K562 (cell line): Measurements from ENCODE around the gene SMC3. TPM values are rescaled to one million over a fixed set of nuclear protein-coding genes. Genes with fewer than 3 reads are reported as not detected.

Source experiments
- ATAC-seq: fragments of 200-7000 bp; cut with Tn5 transposase; 3 replicates; pipeline ENCODE4 v1.9.1; 2020; ENCODE audit warnings: moderate library complexity
- BruUV-seq: library from RNA; stranded (reverse); fragments of 400-500 nt; replicated peaks from 2 replicates; lab custom pipeline; 2021; lab: Mats Ljungman, UMichigan
- CTCF ChIA-PET: fragments of 300-600 bp; formaldehyde crosslinking; extraction: SDS; loops from one replicate; lab custom pipeline; 2021; ENCODE audit warnings: low intra/inter-chr PET ratio; lab: Yijun Ruan, JAX
- POLR2A ChIA-PET: fragments of 300-600, 350-650 bp; sonication (Branson Sonifier 250); formaldehyde crosslinking; extraction: SDS; loops from one replicate; lab custom pipeline; 2021; ENCODE audit warnings: antibody characterized with exemption, inconsistent platforms; lab: Yijun Ruan, JAX
- DNase-seq, 4 experiments: peaks; one replicate each; pipeline versions ENCODE4 v3.0.0 to v3.0.0-alpha.2; 2011 to 2018; ENCODE audit warnings: low spot score in 3 of 4, mixed read lengths in 3 of 4; ENCODE audit errors: extremely low read depth in 1 of 4
- FAIRE-seq: peaks from 2 replicates; lab custom pipeline; 2011; peaks lifted over from hg19 to GRCh38; lab: Jason Lieb, UNC
- H2AFZ ChIP-seq: 2 replicates; pipeline ENCODE4 v1.6.0; 2011; ENCODE audit warnings: low read depth, low read length, control low read depth, inconsistent platforms
- H3K27ac ChIP-seq: fragments of 200-600 bp; 3 replicates; pipeline ENCODE4 v1.8.0; 2011; ENCODE audit warnings: low read depth, mild to moderate bottlenecking, control low read depth, inconsistent platforms, low read length, moderate library complexity, mixed read lengths; ENCODE audit errors: extremely low read depth
- H3K27me3 ChIP-seq, 2 experiments: fragments of 300-600 bp in 1 of 2; 2 replicates in 1 of 2; 3 replicates in 1 of 2; pipeline versions ENCODE4 v1.6.0 to v1.8.0; 2011; ENCODE audit warnings: inconsistent platforms in 2 of 2, low read length in 2 of 2, mild to moderate bottlenecking in 1 of 2, mixed read lengths in 1 of 2, moderate library complexity in 1 of 2; ENCODE audit not compliant: control insufficient read depth in 2 of 2, insufficient read depth in 2 of 2
- H3K36me3 ChIP-seq: fragments of 300-600 bp; 3 replicates; pipeline ENCODE4 v1.8.0; 2011; ENCODE audit warnings: mild to moderate bottlenecking, low read length, inconsistent platforms; ENCODE audit not compliant: control insufficient read depth, insufficient read depth
- H3K4me1 ChIP-seq, 2 experiments: fragments of 200-600 bp in 1 of 2; replicated peaks in 1 of 2; 2 replicates in 1 of 2; 3 replicates in 1 of 2; pipeline versions ENCODE4 v1.5.1 to v1.8.0; 2011; ENCODE audit warnings: inconsistent platforms in 2 of 2, low read length in 2 of 2, mild to moderate bottlenecking in 1 of 2, mixed read lengths in 1 of 2, moderate library complexity in 1 of 2; ENCODE audit not compliant: control insufficient read depth in 2 of 2, insufficient read depth in 2 of 2
- H3K4me2 ChIP-seq: 2 replicates; pipeline ENCODE4 v1.6.1; 2011; ENCODE audit warnings: low read length, control low read depth, inconsistent platforms, mixed read lengths; ENCODE audit not compliant: insufficient read depth
- H3K4me3 ChIP-seq: fragments of 200-600 bp; sonication (generic), shearing (Covaris generic); 2 replicates; pipeline ENCODE4 v1.5.1; 2016; ENCODE audit warnings: control low read depth, inconsistent platforms
- H3K79me2 ChIP-seq: fragments of 200-600 bp; 3 replicates; pipeline ENCODE4 v1.8.0; 2011; ENCODE audit warnings: low read length, inconsistent platforms; ENCODE audit not compliant: control insufficient read depth, insufficient read depth
- H3K9ac ChIP-seq, 2 experiments: 2 replicates each; pipeline versions ENCODE4 v1.6.0 to v1.6.1; 2011; ENCODE audit warnings: low read depth in 2 of 2, low read length in 2 of 2, control low read depth in 1 of 2, inconsistent platforms in 1 of 2, mild to moderate bottlenecking in 1 of 2, mixed read lengths in 1 of 2; ENCODE audit not compliant: insufficient read depth in 1 of 2
- H3K9me1 ChIP-seq: one replicate; pipeline ENCODE4 v1.6.0; 2011; ENCODE audit warnings: inconsistent platforms, mild to moderate bottlenecking, low read length, moderate library complexity; ENCODE audit not compliant: control insufficient read depth, insufficient read depth
- H3K9me3 ChIP-seq: replicated peaks from 2 replicates; pipeline ENCODE4 v1.5.1; 2011; ENCODE audit warnings: low read depth, low read length, inconsistent platforms; ENCODE audit not compliant: control insufficient read depth, insufficient read depth
- H4K20me1 ChIP-seq: replicated peaks from 2 replicates; pipeline ENCODE4 v1.6.1; 2011; ENCODE audit warnings: low read length, inconsistent platforms, mixed read lengths; ENCODE audit not compliant: control insufficient read depth, insufficient read depth
- AFF4 ChIP-seq: sonication (generic); formaldehyde crosslinking; IDR thresholded peaks from 2 replicates; pipeline ENCODE4 v1.8.0; 2023; ENCODE audit warnings: mild to moderate bottlenecking, missing genetic modification reagents
- CHD2 ChIP-seq: IDR thresholded peaks from 2 replicates; pipeline ENCODE4 v1.6.1; 2011; ENCODE audit warnings: low read depth, low read length
- ETS2 ChIP-seq: IDR thresholded peaks from 2 replicates; pipeline ENCODE4 v1.6.1; 2016; ENCODE audit warnings: borderline replicate concordance, missing genetic modification characterization, mild to moderate bottlenecking, moderate library complexity, missing compliant biosample characterization; ENCODE audit not compliant: poor library complexity, severe bottlenecking
- GABPB2 ChIP-seq: fragments of 250-450 bp; sonication (Bioruptor Pico); conservative IDR thresholded peaks from 2 replicates; pipeline ENCODE4 v1.5.1; 2021; ENCODE audit warnings: mild to moderate bottlenecking
- NFIC ChIP-seq: fragments of 450-650 bp; IDR thresholded peaks from 2 replicates; pipeline ENCODE4 v1.6.1; 2017; ENCODE audit warnings: mild to moderate bottlenecking, inconsistent platforms
- PHF8 ChIP-seq: fragments of 200-600 bp; sonication (generic); IDR thresholded peaks from 2 replicates; pipeline ENCODE4 v1.6.1; 2012; ENCODE audit warnings: mixed run types, mild to moderate bottlenecking, inconsistent platforms, low read length, moderate library complexity, borderline replicate concordance
- SREBF1 ChIP-seq: fragments of 150-350 bp; IDR thresholded peaks from 2 replicates; pipeline ENCODE4 v1.6.1; 2014; ENCODE audit warnings: antibody characterized with exemption, low read depth, low read length, borderline replicate concordance
- TAF7 ChIP-seq: fragments of 450-650 bp; IDR thresholded peaks from 2 replicates; pipeline ENCODE4 v1.6.1; 2016; ENCODE audit warnings: missing genetic modification characterization, missing compliant biosample characterization
- ZNF589 ChIP-seq: fragments of 200-800 bp; sonication (Bioruptor generic); IDR thresholded peaks from 2 replicates; pipeline ENCODE4 v1.6.1; 2016; ENCODE audit warnings: low read depth, missing genetic modification characterization, missing compliant biosample characterization
- ZNF778 ChIP-seq: fragments of 450-650 bp; formaldehyde crosslinking; IDR thresholded peaks from 2 replicates; pipeline ENCODE4 v1.4.0; 2020; ENCODE audit warnings: mild to moderate bottlenecking, moderate library complexity
- WGBS: fragments of 100-300 bp; shearing (Covaris generic); methylation state at CpG from one replicate; pipeline ENCODE4 v1.1.6; 2016; ENCODE audit warnings: low coverage, mixed read lengths; ENCODE audit not compliant: insufficient coverage; ENCODE audit errors: missing lambda C conversion rate; 5-methylcytosine and 5-hydroxymethylcytosine counted together
- in situ Hi-C: fragments of 300-500 bp; cut with MboI; formaldehyde crosslinking; loops from 4 replicates; pipeline ENCODE4 v1.15.0; 2018; ENCODE audit warnings: inconsistent platforms, mixed read lengths
- intact Hi-C: fragments of 100-400 bp; cut with micrococcal nuclease; formaldehyde crosslinking; loops from 2 replicates; pipeline ENCODE4 v1.14.2; 2022
- polyA plus RNA-seq, 8 experiments: library from polyadenylated mRNA; depleted of rRNA in 4 of 8; stranded (reverse) in 5 of 8; unstranded in 3 of 8; fragments of >200 nt; fragmentation: Nextera tagmentation in 2 of 8; fragmentation: Illumina TruSeq in 1 of 8; extraction: Ambion mirVana in 2 of 8; extraction: Trizol in 1 of 8; gene quantifications; 2 replicates each; pipeline versions ENCODE4 v1.2.1 to v1.2.3, GENCODE V29; 2011 to 2014; ENCODE audit warnings: inconsistent platforms in 1 of 8, missing spikeins in 1 of 8
- total RNA-seq, 7 experiments: library from RNA; depleted of rRNA in 6 of 7; stranded (reverse); fragments of >200 nt in 6 of 7; fragmentation: Illumina TruSeq in 2 of 7; extraction: Trizol in 2 of 7; gene quantifications; 2 replicates each; pipeline versions ENCODE4 v1.2.1 to v1.2.3, GENCODE V29; 2011 to 2021; ENCODE audit warnings: low replicate concordance in 1 of 7

The SMC3 gene
- total and polyA plus RNA-seq, 9 of the 15 experiments (the other 6 are each of a cell fraction or from before 2014, with no cell fraction given) = 21.3 to 62.6 (median 39.3) TPM

- TF ChIP-seq AFF4 (CRISPR knock-in tag) (no peak), ZNF778 (CRISPR knock-in tag) (no peak), GABPB2 (CRISPR knock-in tag) (no peak), CHD2 (no peak), ETS2 (tag) (no peak)
These were observed 3.7 kb downstream of the SMC3 start (continued) for GRCh38 chr10:110571093-110571743.

- in situ Hi-C loops = no loop called here
- ATAC-seq (no peak), DNase-seq (no peak)
- Histone ChIP-seq H3K4me3 (no peak overlapping the region), H3K4me2 (no peak overlapping the region), H3K27me3 (no peaks in the 10 kb centered on the region), H3K27ac (no peak overlapping the region), H3K36me3 (peaks cover 71% of the 10 kb centered on the region), H3K9me1 (no peaks in the 10 kb centered on the region), H2AFZ (no peak overlapping the region)
- intact Hi-C loops = no loop called here
- TF ChIP-seq SREBF1 (no peak), NFIC (no peak), TAF7 (tag) (no peak), ZNF589 (CRISPR knock-in tag) (no peak), PHF8 (no peak)
- TF ChIP-seq, all 486 proteins: peak for 0
- H3K79me2 ChIP-seq = peaks cover 83% of the 10 kb centered on the region
- H3K4me1 ChIP-seq = peaks cover 3 to 6% of the 10 kb centered on the region in 2 experiments; a peak in 4 of 5 replicates
- WGBS = 80% methylated on average over 2 of the region's 2 CpGs
- no peak overlapping the region for H3K9ac ChIP-seq
- H3K9me3 ChIP-seq = no peaks in the 10 kb centered on the region
- peaks cover 6% of the 10 kb centered on the region; the same call in 1 of the 2 replicates for H4K20me1 ChIP-seq
- BruUV-seq = no TSS peak
- POLR2A ChIA-PET = no interaction called here
- CTCF ChIA-PET = no interaction called here
- no peak for FAIRE-seq
These were observed 5.4 kb downstream of the SMC3 start for GRCh38 chr10:110572862-110573261.
